GM23338 (cell line): ENCODE measurements around the gene RPRD1A.

Source experiments
- CTCF ChIP-seq, 2 experiments: fragments of 200-600 bp in 1 of 2; sonication (generic) in 1 of 2; conservative IDR thresholded peaks; 2 replicates each; pipeline versions ENCODE4 v1.5.1 to v1.6.1; 2016 to 2017; ENCODE audit warnings: antibody characterized with exemption in 2 of 2, low read depth in 2 of 2, mild to moderate bottlenecking in 2 of 2, moderate library complexity in 1 of 2
- EZH2phosphoT487 ChIP-seq: fragments of 200-600 bp; sonication (generic); IDR thresholded peaks from one replicate; pipeline ENCODE4 v1.8.1; 2018; ENCODE audit warnings: antibody characterized with exemption; ENCODE audit not compliant: unreplicated experiment

GRCh38 chr18:35983818-35984217 lies 83.5 kb downstream of the RPRD1A start:
- TF ChIP-seq EZH2phosphoT487 = no peak
- no peak for TF ChIP-seq CTCF (conservative IDR thresholded peaks at IDR 0.05; ENCODE audit: low read depth in 2 of 2)
